Panc1 (cell line): ENCODE data around the gene NCOA3. TPM values are rescaled to one million over a fixed set of nuclear protein-coding genes. Genes with fewer than 3 reads are reported as not detected.

Experiments
- ATAC-seq: fragments of 200-7000 bp; cut with Tn5 transposase; 2 replicates; pipeline ENCODE4 v1.9.1; 2020; ENCODE audit warnings: mild to moderate bottlenecking, moderate library complexity
- BruUV-seq: library from RNA; stranded (reverse); fragments of 400-500 nt; replicated peaks from 2 replicates; lab custom pipeline; 2021; lab: Mats Ljungman, UMichigan
- CTCF ChIA-PET: fragments of 300-600 bp; sonication (Branson Sonifier 250); formaldehyde crosslinking; loops from one replicate; lab custom pipeline; 2022; ENCODE audit warnings: antibody characterized with exemption; lab: Charles Lee
- POLR2A ChIA-PET: fragments of 300-600 bp; sonication (Branson Sonifier 250); formaldehyde crosslinking; loops from one replicate; lab custom pipeline; 2022; ENCODE audit warnings: antibody characterized with exemption; lab: Charles Lee
- DNase-seq: peaks from one replicate; pipeline ENCODE4 v3.0.0-alpha.2; 2010; ENCODE audit warnings: low read depth, low spot score
- H3K27ac ChIP-seq: 2 replicates; pipeline ENCODE4 v1.5.1; 2011; ENCODE audit warnings: mild to moderate bottlenecking, low read length, inconsistent platforms
- H3K27me3 ChIP-seq: fragments of 200-500 bp; sonication (Bioruptor generic); 2 replicates; pipeline ENCODE4 v1.6.0; 2014; ENCODE audit warnings: low read length, inconsistent platforms; ENCODE audit not compliant: control insufficient read depth, insufficient read depth
- H3K36me3 ChIP-seq: fragments of 200-500 bp; sonication (Bioruptor generic); 2 replicates; pipeline ENCODE4 v1.5.1; 2014; ENCODE audit warnings: inconsistent platforms, mild to moderate bottlenecking, low read length, moderate library complexity; ENCODE audit not compliant: control insufficient read depth, insufficient read depth
- H3K4me1 ChIP-seq: 2 replicates; pipeline ENCODE4 v1.5.1; 2011; ENCODE audit warnings: inconsistent platforms, mild to moderate bottlenecking, low read length, moderate library complexity; ENCODE audit not compliant: control insufficient read depth, insufficient read depth
- H3K4me3 ChIP-seq, 2 experiments: 2 replicates each; pipeline ENCODE4 v1.5.1; 2011 to 2012; ENCODE audit warnings: low read depth in 2 of 2, low read length in 2 of 2, mild to moderate bottlenecking in 2 of 2, inconsistent platforms in 1 of 2, moderate library complexity in 1 of 2
- H3K9me3 ChIP-seq: fragments of 200-500 bp; sonication (Bioruptor generic); 2 replicates; pipeline ENCODE4 v1.5.1; 2014; ENCODE audit warnings: low read depth, mild to moderate bottlenecking, inconsistent platforms, low read length, moderate library complexity; ENCODE audit not compliant: control insufficient read depth, insufficient read depth
- POLR2AphosphoS5 ChIP-seq: IDR thresholded peaks from 2 replicates; pipeline ENCODE4 v1.6.1; 2012; ENCODE audit warnings: mild to moderate bottlenecking, low read depth, low read length, moderate library complexity
- SIN3A ChIP-seq: IDR thresholded peaks from 2 replicates; pipeline ENCODE4 v1.6.1; 2012; ENCODE audit warnings: low read depth, mild to moderate bottlenecking, low read length, moderate library complexity, borderline replicate concordance; ENCODE audit not compliant: insufficient read depth
- TCF7L2 ChIP-seq: IDR thresholded peaks from 2 replicates; pipeline ENCODE4 v1.6.1; 2011; ENCODE audit warnings: mild to moderate bottlenecking, low read depth, low read length, inconsistent platforms
- in situ Hi-C: cut with HindIII; loops from 2 replicates; pipeline ENCODE4 v1.10.0; 2016; ENCODE audit warnings: low sequenced_read_pairs, low pct_unique_long_range_greater_than_20kb
- intact Hi-C: fragments of 100-400 bp; cut with micrococcal nuclease; formaldehyde crosslinking; loops from one replicate; pipeline ENCODE4 v1.10.0; 2022; ENCODE audit not compliant: unreplicated experiment
- total RNA-seq: library from RNA; stranded (reverse); gene quantifications from one replicate; pipeline ENCODE4 v1.2.1, GENCODE V29; 2021; ENCODE audit not compliant: unreplicated experiment
- TF ChIP-seq, protein P1 (sequence below): fragments of 450-650 bp; IDR thresholded peaks from 2 replicates; pipeline ENCODE4 v1.5.1; 2017; ENCODE audit warnings: mild to moderate bottlenecking
- TF ChIP-seq, protein P2 (sequence below), 2 experiments: IDR thresholded peaks; 2 replicates each; pipeline ENCODE4 v1.6.1; 2011 to 2012; ENCODE audit warnings: low read depth in 2 of 2, control low read depth in 1 of 2, low read length in 1 of 2, mild to moderate bottlenecking in 1 of 2, moderate library complexity in 1 of 2; ENCODE audit not compliant: insufficient read depth in 1 of 2

NCOA3 gene
- total RNA-seq, 1 experiment from 2014 or later: 47.7 TPM

DNA sequence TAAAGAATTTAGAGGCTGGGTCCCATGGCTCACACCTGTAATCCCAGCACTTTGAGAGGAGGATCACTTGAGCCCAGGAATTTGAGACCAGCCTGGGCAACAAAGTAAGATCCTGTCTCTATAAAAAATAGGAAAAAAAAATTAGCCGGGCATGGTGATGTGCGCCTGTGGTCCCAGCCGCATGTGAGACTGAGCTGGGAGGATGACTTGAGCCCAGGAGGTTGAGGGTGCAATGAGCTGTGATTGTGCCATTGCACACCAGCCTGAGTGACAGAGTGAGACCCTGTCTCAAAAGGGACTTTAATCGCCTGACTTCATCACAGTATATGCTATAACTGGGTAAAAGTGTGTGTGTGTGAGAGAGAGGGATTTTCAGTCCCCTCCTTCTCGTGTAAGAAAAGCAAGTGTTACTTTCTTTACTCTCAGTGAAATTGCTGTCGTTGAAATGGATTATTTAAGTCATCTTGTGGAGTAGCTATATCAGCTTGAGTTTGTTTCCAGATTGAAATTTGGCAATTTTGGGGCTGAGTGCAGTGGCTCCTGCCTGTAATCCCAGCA is 7.5 kb downstream of the NCOA3 start:
- no TSS peak for BruUV-seq
- H3K4me3 ChIP-seq: no peak overlapping the region
- DNase-seq (no peak), ATAC-seq (no peak)
- ChIA-PET CTCF (no interaction called here), POLR2A (no interaction called here)
- no peaks in the 10 kb centered on the region for H3K9me3 ChIP-seq
- H3K36me3 ChIP-seq: no peaks in the 10 kb centered on the region
- no peak overlapping the region for H3K27ac ChIP-seq
- H3K27me3 ChIP-seq: no peaks in the 10 kb centered on the region
- H3K4me1 ChIP-seq: peaks cover 23% of the 10 kb centered on the region
- intact Hi-C loops: loop anchor here (10.0 kb wide), 2 partner anchors 116 to 234 kb away; no protein-coding TSS in a partner anchor
- TF ChIP-seq, protein P1, sequence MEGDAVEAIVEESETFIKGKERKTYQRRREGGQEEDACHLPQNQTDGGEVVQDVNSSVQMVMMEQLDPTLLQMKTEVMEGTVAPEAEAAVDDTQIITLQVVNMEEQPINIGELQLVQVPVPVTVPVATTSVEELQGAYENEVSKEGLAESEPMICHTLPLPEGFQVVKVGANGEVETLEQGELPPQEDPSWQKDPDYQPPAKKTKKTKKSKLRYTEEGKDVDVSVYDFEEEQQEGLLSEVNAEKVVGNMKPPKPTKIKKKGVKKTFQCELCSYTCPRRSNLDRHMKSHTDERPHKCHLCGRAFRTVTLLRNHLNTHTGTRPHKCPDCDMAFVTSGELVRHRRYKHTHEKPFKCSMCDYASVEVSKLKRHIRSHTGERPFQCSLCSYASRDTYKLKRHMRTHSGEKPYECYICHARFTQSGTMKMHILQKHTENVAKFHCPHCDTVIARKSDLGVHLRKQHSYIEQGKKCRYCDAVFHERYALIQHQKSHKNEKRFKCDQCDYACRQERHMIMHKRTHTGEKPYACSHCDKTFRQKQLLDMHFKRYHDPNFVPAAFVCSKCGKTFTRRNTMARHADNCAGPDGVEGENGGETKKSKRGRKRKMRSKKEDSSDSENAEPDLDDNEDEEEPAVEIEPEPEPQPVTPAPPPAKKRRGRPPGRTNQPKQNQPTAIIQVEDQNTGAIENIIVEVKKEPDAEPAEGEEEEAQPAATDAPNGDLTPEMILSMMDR: no peak
- no peak for TF ChIP-seq SIN3A
- in situ Hi-C loops: no loop called here

DNA sequence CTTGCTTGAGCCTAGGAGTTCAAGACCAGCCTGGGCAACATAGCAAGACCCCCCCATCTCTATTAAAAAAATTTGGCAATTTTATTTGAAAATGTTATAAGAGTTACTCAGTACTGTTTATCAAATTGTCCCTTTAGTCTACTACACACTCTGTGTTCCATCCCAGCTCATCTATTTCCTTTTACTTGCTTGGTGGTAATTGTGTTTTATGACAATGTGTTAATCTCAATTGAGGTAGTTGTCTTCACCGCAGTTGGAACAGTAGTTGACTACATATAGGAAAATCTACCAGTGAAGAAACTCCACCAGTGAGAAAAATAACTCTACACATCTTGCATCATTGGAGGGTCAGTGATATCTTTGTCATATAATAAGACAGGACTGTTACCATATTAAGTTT is 8.0 kb downstream of the NCOA3 start:
- POLR2A ChIA-PET: no interaction called here
- CTCF ChIA-PET: no interaction called here
- Histone ChIP-seq H3K4me1 (peaks cover 21% of the 10 kb centered on the region), H3K9me3 (no peaks in the 10 kb centered on the region), H3K27ac (no peak overlapping the region), H3K4me3 (no peak overlapping the region), H3K27me3 (no peaks in the 10 kb centered on the region), H3K36me3 (no peaks in the 10 kb centered on the region)
- intact Hi-C loops: loop anchor here (10.0 kb wide), 2 partner anchors 115 to 235 kb away; no protein-coding TSS in a partner anchor
- BruUV-seq: no TSS peak
- DNase-seq (no peak), ATAC-seq (no peak)
- TF ChIP-seq POLR2AphosphoS5: no peak
- TF ChIP-seq, protein P2, sequence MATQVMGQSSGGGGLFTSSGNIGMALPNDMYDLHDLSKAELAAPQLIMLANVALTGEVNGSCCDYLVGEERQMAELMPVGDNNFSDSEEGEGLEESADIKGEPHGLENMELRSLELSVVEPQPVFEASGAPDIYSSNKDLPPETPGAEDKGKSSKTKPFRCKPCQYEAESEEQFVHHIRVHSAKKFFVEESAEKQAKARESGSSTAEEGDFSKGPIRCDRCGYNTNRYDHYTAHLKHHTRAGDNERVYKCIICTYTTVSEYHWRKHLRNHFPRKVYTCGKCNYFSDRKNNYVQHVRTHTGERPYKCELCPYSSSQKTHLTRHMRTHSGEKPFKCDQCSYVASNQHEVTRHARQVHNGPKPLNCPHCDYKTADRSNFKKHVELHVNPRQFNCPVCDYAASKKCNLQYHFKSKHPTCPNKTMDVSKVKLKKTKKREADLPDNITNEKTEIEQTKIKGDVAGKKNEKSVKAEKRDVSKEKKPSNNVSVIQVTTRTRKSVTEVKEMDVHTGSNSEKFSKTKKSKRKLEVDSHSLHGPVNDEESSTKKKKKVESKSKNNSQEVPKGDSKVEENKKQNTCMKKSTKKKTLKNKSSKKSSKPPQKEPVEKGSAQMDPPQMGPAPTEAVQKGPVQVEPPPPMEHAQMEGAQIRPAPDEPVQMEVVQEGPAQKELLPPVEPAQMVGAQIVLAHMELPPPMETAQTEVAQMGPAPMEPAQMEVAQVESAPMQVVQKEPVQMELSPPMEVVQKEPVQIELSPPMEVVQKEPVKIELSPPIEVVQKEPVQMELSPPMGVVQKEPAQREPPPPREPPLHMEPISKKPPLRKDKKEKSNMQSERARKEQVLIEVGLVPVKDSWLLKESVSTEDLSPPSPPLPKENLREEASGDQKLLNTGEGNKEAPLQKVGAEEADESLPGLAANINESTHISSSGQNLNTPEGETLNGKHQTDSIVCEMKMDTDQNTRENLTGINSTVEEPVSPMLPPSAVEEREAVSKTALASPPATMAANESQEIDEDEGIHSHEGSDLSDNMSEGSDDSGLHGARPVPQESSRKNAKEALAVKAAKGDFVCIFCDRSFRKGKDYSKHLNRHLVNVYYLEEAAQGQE (IDR thresholded peaks at IDR 0.05; ENCODE audit: insufficient read depth in 1 of 2, low read depth in 2 of 2, low read length in 1 of 2): no peak
- TF ChIP-seq, protein P1: no peak
- no peak for TF ChIP-seq SIN3A
- no peak for TF ChIP-seq TCF7L2
- in situ Hi-C loops: no loop called here
